H9 (cell line): ENCODE results near the gene TMOD3. TPM values are rescaled to one million over a fixed set of nuclear protein-coding genes. Genes with fewer than 3 reads are reported as not detected.
A peak's percentile ranks its signal among the peaks of the same experiment; 100 is the strongest.

Experiments
- DNase-seq: peaks from one replicate; pipeline ENCODE4 v3.0.0-alpha.2; 2017
- H2AFZ ChIP-seq: one replicate; pipeline ENCODE4 v1.6.1; 2013; ENCODE audit warnings: mild to moderate bottlenecking, low read length, control low read depth, moderate library complexity
- H2AK5ac ChIP-seq: 2 replicates; pipeline ENCODE4 v1.6.1; 2013; ENCODE audit warnings: low read length, control low read depth, mixed read lengths; ENCODE audit not compliant: insufficient read length
- H2BK120ac ChIP-seq: one replicate; pipeline ENCODE4 v1.6.1; 2013; ENCODE audit warnings: low read depth, mild to moderate bottlenecking, low read length, control low read depth, inconsistent platforms; ENCODE audit not compliant: poor library complexity, severe bottlenecking
- H2BK12ac ChIP-seq: 2 replicates; pipeline ENCODE4 v1.6.1; 2013; ENCODE audit warnings: low read length, control low read depth, mixed read lengths, low read depth; ENCODE audit not compliant: insufficient read length
- H2BK15ac ChIP-seq: 2 replicates; pipeline ENCODE4 v1.6.1; 2013; ENCODE audit warnings: low read depth, low read length, control low read depth
- H2BK20ac ChIP-seq: one replicate; pipeline ENCODE4 v1.6.1; 2013; ENCODE audit warnings: low read depth, mild to moderate bottlenecking, low read length, control low read depth, inconsistent platforms; ENCODE audit not compliant: poor library complexity, severe bottlenecking
- H2BK5ac ChIP-seq: 2 replicates; pipeline ENCODE4 v1.6.1; 2013; ENCODE audit warnings: low read length, control low read depth, mixed read lengths; ENCODE audit not compliant: insufficient read length
- H3K14ac ChIP-seq: 2 replicates; pipeline ENCODE4 v1.6.1; 2013; ENCODE audit warnings: low read length, control low read depth; ENCODE audit not compliant: insufficient read depth
- H3K18ac ChIP-seq: 2 replicates; pipeline ENCODE4 v1.6.1; 2013; ENCODE audit warnings: low read depth, mild to moderate bottlenecking, mixed read lengths, low read length, control low read depth; ENCODE audit not compliant: insufficient read length
- H3K23ac ChIP-seq: 2 replicates; pipeline ENCODE4 v1.6.1; 2013; ENCODE audit warnings: low read length, control low read depth, mixed read lengths, low read depth; ENCODE audit not compliant: insufficient read length
- H3K23me2 ChIP-seq: 2 replicates; pipeline ENCODE4 v1.6.1; 2013; ENCODE audit warnings: low read depth, mild to moderate bottlenecking, mixed read lengths, low read length, control low read depth; ENCODE audit not compliant: insufficient read length, poor library complexity, severe bottlenecking
- H3K27ac ChIP-seq: 2 replicates; pipeline ENCODE4 v1.5.1; 2013; ENCODE audit warnings: low read length, control low read depth, mixed read lengths, low read depth; ENCODE audit not compliant: insufficient read length
- H3K27me3 ChIP-seq: 2 replicates; pipeline ENCODE4 v1.6.1; 2013; ENCODE audit warnings: low read length, control low read depth, inconsistent platforms; ENCODE audit not compliant: insufficient read depth
- H3K4ac ChIP-seq: 2 replicates; pipeline ENCODE4 v1.6.1; 2013; ENCODE audit warnings: low read depth, mild to moderate bottlenecking, control low read depth, inconsistent platforms, low read length, moderate library complexity
- H3K4me1 ChIP-seq: 2 replicates; pipeline ENCODE4 v1.6.1; 2013; ENCODE audit warnings: low read length, control low read depth, inconsistent platforms; ENCODE audit not compliant: insufficient read depth
- H3K4me2 ChIP-seq: 2 replicates; pipeline ENCODE4 v1.6.1; 2013; ENCODE audit warnings: low read length, control low read depth, mixed read lengths; ENCODE audit not compliant: insufficient read length, insufficient read depth
- H3K56ac ChIP-seq: 2 replicates; pipeline ENCODE4 v1.6.1; 2013; ENCODE audit warnings: low read depth, mild to moderate bottlenecking, mixed read lengths, low read length, control low read depth; ENCODE audit not compliant: insufficient read length
- H3K79me1 ChIP-seq: 2 replicates; pipeline ENCODE4 v1.6.1; 2013; ENCODE audit warnings: low read depth, mild to moderate bottlenecking, moderate library complexity, low read length, control low read depth, inconsistent platforms; ENCODE audit not compliant: insufficient read depth, poor library complexity, severe bottlenecking
- H3K79me2 ChIP-seq: 2 replicates; pipeline ENCODE4 v1.6.1; 2013; ENCODE audit warnings: low read length, control low read depth, inconsistent platforms; ENCODE audit not compliant: insufficient read depth
- H3K9ac ChIP-seq: 2 replicates; pipeline ENCODE4 v1.6.1; 2013; ENCODE audit warnings: low read length, control low read depth, mixed read lengths; ENCODE audit not compliant: insufficient read length; ENCODE audit errors: extremely low read depth
- H3K9me3 ChIP-seq: one replicate; pipeline ENCODE4 v1.6.1; 2013; ENCODE audit warnings: low read depth, low read length, inconsistent platforms; ENCODE audit not compliant: control insufficient read depth
- H3T11ph ChIP-seq: one replicate; pipeline ENCODE4 v1.6.1; 2013; ENCODE audit warnings: mild to moderate bottlenecking, low read length, control low read depth, inconsistent platforms
- H4K20me1 ChIP-seq: one replicate; pipeline ENCODE4 v1.6.1; 2013; ENCODE audit not compliant: control insufficient read depth, insufficient read length, insufficient read depth
- H4K5ac ChIP-seq: 2 replicates; pipeline ENCODE4 v1.6.1; 2013; ENCODE audit warnings: low read depth, mild to moderate bottlenecking, mixed read lengths, low read length, control low read depth; ENCODE audit not compliant: insufficient read length
- H4K8ac ChIP-seq: replicated peaks from 2 replicates; pipeline ENCODE4 v1.6.1; 2013; ENCODE audit warnings: low read length, control low read depth, mixed read lengths, low read depth; ENCODE audit not compliant: insufficient read length
- H4K91ac ChIP-seq: 2 replicates; pipeline ENCODE4 v1.6.1; 2013; ENCODE audit warnings: low read depth, mild to moderate bottlenecking, moderate library complexity, mixed read lengths, low read length, control low read depth; ENCODE audit not compliant: insufficient read length
- H3K27ac Mint-ChIP-seq, 3 experiments: 2 replicates in 2 of 3; 3 replicates in 1 of 3; pipeline ENCODE4 v1.8.0; 2020 to 2021; ENCODE audit warnings: mixed read lengths in 3 of 3, mild to moderate bottlenecking in 1 of 3, moderate library complexity in 1 of 3
- H3K27me3 Mint-ChIP-seq: 2 replicates; pipeline ENCODE4 v1.8.0; 2021; ENCODE audit warnings: low read depth, mild to moderate bottlenecking, moderate library complexity, mixed read lengths
- H3K36me3 Mint-ChIP-seq, 3 experiments: 2 replicates in 2 of 3; 3 replicates in 1 of 3; pipeline ENCODE4 v1.8.0; 2020 to 2021; ENCODE audit warnings: low read depth in 3 of 3, mixed read lengths in 3 of 3; ENCODE audit not compliant: insufficient read depth in 1 of 3
- H3K4me1 Mint-ChIP-seq, 2 experiments: 2 replicates each; pipeline ENCODE4 v1.8.0; 2020; ENCODE audit warnings: mixed read lengths in 2 of 2
- H3K4me3 Mint-ChIP-seq, 2 experiments: 2 replicates in 1 of 2; 3 replicates in 1 of 2; pipeline ENCODE4 v1.8.0; 2020 to 2021; ENCODE audit warnings: mild to moderate bottlenecking in 2 of 2, mixed read lengths in 2 of 2, moderate library complexity in 1 of 2
- H3K9me3 Mint-ChIP-seq, 2 experiments: 2 replicates in 1 of 2; 3 replicates in 1 of 2; pipeline ENCODE4 v1.8.0; 2020; ENCODE audit warnings: mild to moderate bottlenecking in 2 of 2, mixed read lengths in 2 of 2, moderate library complexity in 1 of 2
- WGBS: extraction: QIAGEN DNeasy Blood & Tissue Kit; methylation state at CpG from one replicate; pipeline ENCODE4 v1.1.7; 2013; ENCODE audit warnings: missing lambda C conversion rate, low lambda C conversion rate, mixed read lengths; ENCODE audit not compliant: insufficient read length; ENCODE audit errors: extremely low coverage; 5-methylcytosine and 5-hydroxymethylcytosine counted together
- total RNA-seq: library from RNA; stranded (reverse); gene quantifications from 2 replicates; pipeline ENCODE4 v1.2.1, GENCODE V29; 2021
- TF ChIP-seq, protein P1 (sequence below): fragments of 200-600 bp; sonication (generic); conservative IDR thresholded peaks from 3 replicates; pipeline ENCODE4 v1.8.0; 2021; ENCODE audit warnings: antibody characterized with exemption, mild to moderate bottlenecking

The TMOD3 gene
- total RNA-seq, 1 experiment from 2014 or later = 24.7 TPM

DNA sequence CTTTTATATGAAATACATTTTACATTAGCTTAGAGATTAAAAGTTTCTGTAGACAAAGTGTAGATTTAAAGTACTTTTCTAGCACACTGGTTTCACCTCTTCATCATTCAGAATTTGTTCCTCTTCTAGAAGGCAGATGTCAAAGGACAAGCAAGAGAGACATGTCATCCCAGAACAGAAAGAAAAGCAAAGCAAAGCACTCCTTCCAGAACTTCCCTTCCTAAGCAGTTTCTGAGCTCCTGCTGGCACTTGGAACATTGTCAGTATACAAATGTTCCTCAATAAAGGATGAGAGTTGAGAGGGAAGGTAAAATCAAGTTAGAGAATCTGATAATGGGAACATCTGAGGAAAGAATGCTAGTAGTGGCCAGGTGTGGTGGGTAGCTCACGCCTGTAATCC lies 26.2 kb downstream of the TMOD3 start:
- Histone ChIP-seq H3K4me2 (no peak overlapping the region), H3K18ac (no peak overlapping the region), H2BK5ac (no peak overlapping the region), H2BK20ac (no peak overlapping the region), H3T11ph (no peak overlapping the region), H3K23ac (no peak overlapping the region), H2AFZ (no peak overlapping the region), H3K27me3 (no peaks in the 10 kb centered on the region), H3K14ac (no peak overlapping the region), H4K20me1 (no peaks in the 10 kb centered on the region), H3K79me1 (peaks cover 6% of the 10 kb centered on the region), H4K8ac (no peak overlapping the region), H2BK15ac (no peak overlapping the region), H3K4ac (no peak overlapping the region), H3K79me2 (no peaks in the 10 kb centered on the region), H3K9me3 (no peaks in the 10 kb centered on the region), H3K56ac (no peak overlapping the region), H2AK5ac (no peak overlapping the region), H2BK120ac (no peak overlapping the region), H3K27ac (no peak overlapping the region), H4K91ac (no peak overlapping the region), H3K23me2 (no peaks in the 10 kb centered on the region), H3K4me1 (peaks cover 9% of the 10 kb centered on the region; the same call in 1 of the 2 replicates), H3K9ac (no peak overlapping the region), H2BK12ac (no peak overlapping the region), H4K5ac (no peak overlapping the region)
- Mint-ChIP-seq H3K27ac (peak overlapping the region in 1 of 3 experiments; percentile 57; a peak in 3 of 7 replicates), H3K36me3 (no peaks in the 10 kb centered on the region), H3K9me3 (no peaks in the 10 kb centered on the region), H3K4me1 (peaks cover 34 to 38% of the 10 kb centered on the region in 2 experiments), H3K27me3 (no peaks in the 10 kb centered on the region), H3K4me3 (no peak overlapping the region)
- no CpG with 5 or more reads among the region's 1 CpG for WGBS
- TF ChIP-seq, protein P1, sequence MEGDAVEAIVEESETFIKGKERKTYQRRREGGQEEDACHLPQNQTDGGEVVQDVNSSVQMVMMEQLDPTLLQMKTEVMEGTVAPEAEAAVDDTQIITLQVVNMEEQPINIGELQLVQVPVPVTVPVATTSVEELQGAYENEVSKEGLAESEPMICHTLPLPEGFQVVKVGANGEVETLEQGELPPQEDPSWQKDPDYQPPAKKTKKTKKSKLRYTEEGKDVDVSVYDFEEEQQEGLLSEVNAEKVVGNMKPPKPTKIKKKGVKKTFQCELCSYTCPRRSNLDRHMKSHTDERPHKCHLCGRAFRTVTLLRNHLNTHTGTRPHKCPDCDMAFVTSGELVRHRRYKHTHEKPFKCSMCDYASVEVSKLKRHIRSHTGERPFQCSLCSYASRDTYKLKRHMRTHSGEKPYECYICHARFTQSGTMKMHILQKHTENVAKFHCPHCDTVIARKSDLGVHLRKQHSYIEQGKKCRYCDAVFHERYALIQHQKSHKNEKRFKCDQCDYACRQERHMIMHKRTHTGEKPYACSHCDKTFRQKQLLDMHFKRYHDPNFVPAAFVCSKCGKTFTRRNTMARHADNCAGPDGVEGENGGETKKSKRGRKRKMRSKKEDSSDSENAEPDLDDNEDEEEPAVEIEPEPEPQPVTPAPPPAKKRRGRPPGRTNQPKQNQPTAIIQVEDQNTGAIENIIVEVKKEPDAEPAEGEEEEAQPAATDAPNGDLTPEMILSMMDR = no peak
- no peak for DNase-seq
